D721Med (cell line): ENCODE measurements around the gene EIF1.
A peak's percentile ranks its signal among the peaks of the same experiment; 100 is the strongest.
"Not testable (repeated sequence)": the region's sequence is repeated elsewhere in the genome, so short reads cannot be mapped to it uniquely, and the experiment has no call there.

ENCODE experiments used
- DNase-seq: peaks from one replicate; pipeline ENCODE4 v3.0.0; 2011; ENCODE audit warnings: low spot score; ENCODE audit not compliant: insufficient read length
- FAIRE-seq: peaks from 2 replicates; lab custom pipeline; 2011; peaks lifted over from hg19 to GRCh38; lab: Jason Lieb, UNC
- TF ChIP-seq, protein P1 (sequence below): IDR thresholded peaks from 2 replicates; pipeline ENCODE4 v1.5.1; 2012; ENCODE audit warnings: mild to moderate bottlenecking, control low read depth; ENCODE audit not compliant: insufficient read depth; ENCODE audit errors: missing control alignments

Gene EIF1

GRCh38 chr17:41690497-41690896, 1.8 kb downstream of the EIF1 start:
- DNase-seq (no peak), FAIRE-seq (no peak)
- TF ChIP-seq, protein P1, sequence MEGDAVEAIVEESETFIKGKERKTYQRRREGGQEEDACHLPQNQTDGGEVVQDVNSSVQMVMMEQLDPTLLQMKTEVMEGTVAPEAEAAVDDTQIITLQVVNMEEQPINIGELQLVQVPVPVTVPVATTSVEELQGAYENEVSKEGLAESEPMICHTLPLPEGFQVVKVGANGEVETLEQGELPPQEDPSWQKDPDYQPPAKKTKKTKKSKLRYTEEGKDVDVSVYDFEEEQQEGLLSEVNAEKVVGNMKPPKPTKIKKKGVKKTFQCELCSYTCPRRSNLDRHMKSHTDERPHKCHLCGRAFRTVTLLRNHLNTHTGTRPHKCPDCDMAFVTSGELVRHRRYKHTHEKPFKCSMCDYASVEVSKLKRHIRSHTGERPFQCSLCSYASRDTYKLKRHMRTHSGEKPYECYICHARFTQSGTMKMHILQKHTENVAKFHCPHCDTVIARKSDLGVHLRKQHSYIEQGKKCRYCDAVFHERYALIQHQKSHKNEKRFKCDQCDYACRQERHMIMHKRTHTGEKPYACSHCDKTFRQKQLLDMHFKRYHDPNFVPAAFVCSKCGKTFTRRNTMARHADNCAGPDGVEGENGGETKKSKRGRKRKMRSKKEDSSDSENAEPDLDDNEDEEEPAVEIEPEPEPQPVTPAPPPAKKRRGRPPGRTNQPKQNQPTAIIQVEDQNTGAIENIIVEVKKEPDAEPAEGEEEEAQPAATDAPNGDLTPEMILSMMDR = no peak

GRCh38 chr17:41691031-41691777, 2.5 kb downstream of the EIF1 start:
- TF ChIP-seq, protein P1 = no peak
- no peak for FAIRE-seq

DNA sequence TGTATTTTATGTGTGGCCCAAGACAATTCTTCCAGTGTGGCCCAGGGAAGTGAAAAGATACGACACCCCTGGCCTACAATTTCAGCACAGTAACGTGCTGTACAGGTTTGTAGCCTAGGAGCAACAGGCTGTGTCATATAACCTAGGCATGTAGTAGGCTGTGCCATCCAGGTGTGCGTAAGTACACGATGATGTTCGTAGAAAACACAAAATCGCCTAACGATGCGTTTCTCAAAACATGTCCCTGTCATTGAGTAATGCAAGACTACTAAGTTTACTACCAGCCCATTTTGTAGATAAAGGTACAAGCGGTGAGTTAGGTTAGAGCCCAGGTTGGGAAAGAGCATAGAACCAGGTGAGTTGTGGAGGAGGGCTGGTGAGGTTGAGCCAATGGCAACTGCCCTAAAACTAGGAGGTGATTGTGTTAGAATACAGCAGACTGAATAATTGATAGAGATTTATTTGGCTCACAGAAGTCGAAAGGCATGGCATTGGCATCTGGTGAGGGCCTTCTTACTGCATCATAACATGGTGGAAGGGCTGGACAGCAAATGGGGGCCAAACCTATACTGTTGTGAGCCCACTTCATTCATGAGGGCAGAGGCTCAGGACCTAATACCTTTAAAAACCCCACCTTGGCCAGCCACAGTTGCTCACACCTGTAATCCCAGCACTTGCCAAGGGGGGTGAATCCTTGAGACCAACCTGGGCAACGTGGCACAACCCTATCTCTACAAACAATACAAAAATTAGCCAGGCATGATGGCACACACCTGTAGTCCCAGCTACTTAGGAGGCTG, 4.2 kb downstream of the EIF1 start:
- no peak for DNase-seq
- TF ChIP-seq, protein P1 = no peak
- FAIRE-seq = no peak

More at GRCh38 chr17:41691031-41691777, 2.5 kb downstream of the EIF1 start:
- no peak for DNase-seq

- FAIRE-seq = no peak
- TF ChIP-seq, protein P1 = no peak
- DNase-seq = no peak
These were observed 6.5 kb downstream of the EIF1 start for GRCh38 chr17:41695134-41695661.

- TF ChIP-seq, protein P1 = peak; percentile 88
- FAIRE-seq = no peak
- peak; percentile 53 for DNase-seq
These were observed 7.5 kb downstream of the EIF1 start for GRCh38 chr17:41695954-41696757.

DNA sequence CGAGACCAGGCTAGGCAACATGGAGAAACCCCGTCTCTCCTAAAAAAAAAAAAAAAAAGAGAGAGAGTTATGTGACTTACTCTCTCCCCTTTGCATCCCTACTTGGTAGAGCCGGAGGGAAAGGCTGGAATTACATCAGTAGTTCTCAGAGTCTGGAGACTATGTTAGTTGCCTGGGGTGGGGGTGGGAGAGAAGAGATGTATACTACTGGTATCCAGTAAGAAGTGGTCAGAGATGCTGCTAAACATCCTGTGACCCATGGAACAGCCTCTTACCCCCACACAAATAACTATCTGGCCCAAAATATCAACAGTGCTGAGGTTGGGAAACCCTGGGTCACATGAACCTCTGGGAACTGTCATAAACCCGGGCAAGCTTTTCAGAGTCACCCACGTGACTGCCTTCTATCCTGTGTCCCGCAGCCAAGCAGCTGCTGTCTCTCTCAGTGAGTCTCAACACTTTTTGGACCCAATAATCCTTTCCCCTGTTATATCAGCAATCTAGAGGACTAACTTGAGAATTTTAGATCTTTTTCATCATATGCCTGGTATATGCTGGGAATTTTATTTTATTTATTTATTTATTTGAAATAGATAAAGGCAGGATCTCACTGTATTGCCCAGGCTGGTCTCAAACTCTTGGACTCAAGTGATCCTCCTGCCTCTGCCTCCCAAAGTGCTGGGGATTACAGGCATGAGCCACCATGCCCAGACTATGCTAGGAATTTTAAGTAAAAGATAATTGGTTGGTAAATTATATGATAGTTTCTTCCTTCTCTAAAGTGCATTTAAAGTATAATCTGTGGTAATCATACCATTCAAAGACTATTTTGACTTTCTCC, 8.7 kb downstream of the EIF1 start:
- DNase-seq (no peak), FAIRE-seq (no peak)
- TF ChIP-seq, protein P1 = no peak

- DNase-seq, FAIRE-seq: not testable (repeated sequence)
These were observed 12.2 kb downstream of the EIF1 start for GRCh38 chr17:41700843-41701242.
